Kidney epithelial cell (primary cell): ENCODE data around the gene ODF2L. TPM values are rescaled to one million over a fixed set of nuclear protein-coding genes. Genes with fewer than 3 reads are reported as not detected.

Experiments used
- DNase-seq: peaks from one replicate; pipeline ENCODE4 v3.0.0-alpha.2; 2010; ENCODE audit warnings: low read depth
- H3K27me3 ChIP-seq: 2 replicates; pipeline ENCODE4 v1.6.0; 2011; ENCODE audit warnings: low read length; ENCODE audit not compliant: control insufficient read depth, insufficient read depth
- H3K36me3 ChIP-seq: 2 replicates; pipeline ENCODE4 v1.5.1; 2011; ENCODE audit warnings: low read length; ENCODE audit not compliant: control insufficient read depth, insufficient read depth
- H3K4me3 ChIP-seq: 2 replicates; pipeline ENCODE4 v1.5.1; 2011; ENCODE audit warnings: low read depth, mild to moderate bottlenecking, control low read depth, low read length
- CTCF ChIP-seq: IDR thresholded peaks from 2 replicates; pipeline ENCODE4 v1.5.1; 2011; ENCODE audit warnings: mild to moderate bottlenecking, moderate library complexity, low read length, control low read depth, inconsistent platforms; ENCODE audit not compliant: insufficient read depth, poor library complexity, severe bottlenecking
- total RNA-seq: library from RNA; depleted of rRNA; stranded (reverse); fragments of >200 nt; gene quantifications from 2 replicates; pipeline ENCODE4 v1.2.3, GENCODE V29; 2015

Gene ODF2L
- 18.5 and 26.4 TPM in 2 replicates for total RNA-seq

- peak; percentile 61 for DNase-seq
- peak; percentile 1 for TF ChIP-seq CTCF
- H3K4me3 ChIP-seq: peak within 1 kb of the TSS; percentile 96
- H3K36me3 ChIP-seq: no peaks in the 10 kb centered on the region
- no peaks in the 10 kb centered on the region for H3K27me3 ChIP-seq
Observed at GRCh38 chr1:86395751-86396497, at the start of gene ODF2L. Gene ODF2L (minus strand): TSS chr1:86396323. CDS start chr1:86387027, 9,296 bp downstream.

- DNase-seq: no peak
- Histone ChIP-seq H3K4me3 (no peak overlapping the region), H3K27me3 (no peaks in the 10 kb centered on the region), H3K36me3 (no peaks in the 10 kb centered on the region)
- no peak for TF ChIP-seq CTCF
Observed at GRCh38 chr1:86445919-86446318, 49.8 kb upstream of the ODF2L start.

GRCh38 chr1:86441997-86442396, 45.9 kb upstream of the ODF2L start:
- TF ChIP-seq CTCF: no peak
- Histone ChIP-seq H3K27me3 (no peaks in the 10 kb centered on the region), H3K36me3 (no peaks in the 10 kb centered on the region), H3K4me3 (no peak overlapping the region)
- no peak for DNase-seq

- H3K36me3 ChIP-seq: no peaks in the 10 kb centered on the region
- DNase-seq: no peak
- no peak overlapping the region for H3K4me3 ChIP-seq
- TF ChIP-seq CTCF: no peak
- no peaks in the 10 kb centered on the region for H3K27me3 ChIP-seq
Observed at GRCh38 chr1:86441581-86441980, 45.5 kb upstream of the ODF2L start.

GRCh38 chr1:86436041-86436440, 39.9 kb upstream of the ODF2L start:
- no peak for TF ChIP-seq CTCF
- H3K36me3 ChIP-seq: no peaks in the 10 kb centered on the region

GRCh38 chr1:86435327-86435726, 39.2 kb upstream of the ODF2L start:
- no peak for TF ChIP-seq CTCF
- Histone ChIP-seq H3K27me3 (no peaks in the 10 kb centered on the region), H3K36me3 (no peaks in the 10 kb centered on the region), H3K4me3 (no peak overlapping the region)
- DNase-seq: no peak

More at GRCh38 chr1:86436041-86436440, 39.9 kb upstream of the ODF2L start:
- Histone ChIP-seq H3K27me3 (no peaks in the 10 kb centered on the region), H3K4me3 (no peak overlapping the region)
- DNase-seq: peak; percentile 19
